GM13977 (cell line): ENCODE data around the gene THUMPD3.

Source experiments
- DNase-seq: peaks from one replicate; pipeline ENCODE4 v3.0.0; 2012; ENCODE audit warnings: low spot score
- in situ Hi-C: fragments of 300-500 bp; cut with MboI; formaldehyde crosslinking; loops from one replicate; pipeline ENCODE4 v1.12.0; 2022; ENCODE audit warnings: low sequenced_read_pairs, low pct_unique_long_range_greater_than_20kb, mixed read lengths, inconsistent platforms; ENCODE audit not compliant: unreplicated experiment
- TF ChIP-seq, protein P1 (sequence below): IDR thresholded peaks from 2 replicates; pipeline ENCODE4 v1.5.1; 2012; ENCODE audit warnings: mild to moderate bottlenecking, control low read depth; ENCODE audit not compliant: insufficient read depth; ENCODE audit errors: extremely low read depth, missing control alignments

THUMPD3 gene

GRCh38 chr3:9430733-9431132, 67.9 kb downstream of the THUMPD3 start:
- no peak for DNase-seq
- in situ Hi-C loops, result no loop called here
- TF ChIP-seq, protein P1, sequence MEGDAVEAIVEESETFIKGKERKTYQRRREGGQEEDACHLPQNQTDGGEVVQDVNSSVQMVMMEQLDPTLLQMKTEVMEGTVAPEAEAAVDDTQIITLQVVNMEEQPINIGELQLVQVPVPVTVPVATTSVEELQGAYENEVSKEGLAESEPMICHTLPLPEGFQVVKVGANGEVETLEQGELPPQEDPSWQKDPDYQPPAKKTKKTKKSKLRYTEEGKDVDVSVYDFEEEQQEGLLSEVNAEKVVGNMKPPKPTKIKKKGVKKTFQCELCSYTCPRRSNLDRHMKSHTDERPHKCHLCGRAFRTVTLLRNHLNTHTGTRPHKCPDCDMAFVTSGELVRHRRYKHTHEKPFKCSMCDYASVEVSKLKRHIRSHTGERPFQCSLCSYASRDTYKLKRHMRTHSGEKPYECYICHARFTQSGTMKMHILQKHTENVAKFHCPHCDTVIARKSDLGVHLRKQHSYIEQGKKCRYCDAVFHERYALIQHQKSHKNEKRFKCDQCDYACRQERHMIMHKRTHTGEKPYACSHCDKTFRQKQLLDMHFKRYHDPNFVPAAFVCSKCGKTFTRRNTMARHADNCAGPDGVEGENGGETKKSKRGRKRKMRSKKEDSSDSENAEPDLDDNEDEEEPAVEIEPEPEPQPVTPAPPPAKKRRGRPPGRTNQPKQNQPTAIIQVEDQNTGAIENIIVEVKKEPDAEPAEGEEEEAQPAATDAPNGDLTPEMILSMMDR, result no peak

DNA sequence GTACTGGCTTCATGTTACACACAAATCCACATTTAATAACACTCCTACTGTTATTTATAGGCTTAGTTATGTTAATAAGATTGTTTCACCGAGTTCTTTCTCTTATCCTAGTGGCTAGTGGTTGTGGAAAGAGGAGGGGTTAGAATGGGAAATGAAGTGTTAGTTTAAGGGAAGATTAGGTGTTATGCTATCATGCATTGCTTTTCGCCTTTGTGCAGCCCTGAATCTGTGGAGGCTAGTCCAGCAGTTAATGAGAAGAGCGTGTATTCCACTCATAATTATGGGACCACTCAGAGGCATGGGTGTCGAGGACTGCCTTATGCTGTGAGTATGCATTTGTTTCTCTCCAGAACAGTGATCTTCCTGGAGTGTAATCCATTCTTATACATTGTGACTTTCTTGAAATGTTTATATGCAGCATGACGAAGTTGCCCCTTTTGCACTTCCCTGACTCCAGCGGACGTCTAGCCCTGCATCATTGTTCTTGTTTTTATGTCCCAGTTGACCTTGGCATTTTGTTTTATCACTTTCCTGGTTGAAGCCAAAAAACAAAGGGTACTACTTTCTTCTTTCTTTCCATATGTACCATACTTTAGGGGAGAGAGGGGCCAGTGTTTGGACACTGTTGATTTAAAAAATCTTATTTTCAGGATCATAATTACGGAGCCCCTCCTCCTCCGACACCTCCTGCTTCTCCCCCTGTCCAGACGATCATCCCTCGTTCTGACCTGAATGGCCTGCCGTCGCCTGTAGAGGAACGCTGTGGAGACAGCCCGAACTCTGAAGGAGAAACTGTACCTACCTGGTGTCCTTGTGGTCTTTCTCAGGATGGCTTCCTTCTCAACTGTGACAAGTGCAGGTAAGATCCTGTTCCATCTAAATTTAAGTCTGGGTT, 71.0 kb downstream of the THUMPD3 start:
- in situ Hi-C loops, result no loop called here
- TF ChIP-seq, protein P1, result no peak
- DNase-seq, result no peak

GRCh38 chr3:9435316-9435715, 72.5 kb downstream of the THUMPD3 start:
- TF ChIP-seq, protein P1, result no peak
- in situ Hi-C loops, result no loop called here
- DNase-seq, result no peak
